ENCODE measurements around the gene SLC9A9.
A peak's percentile ranks its signal among the peaks of the same experiment; 100 is the strongest.
"Not testable (repeated sequence)": the region's sequence is repeated elsewhere in the genome, so short reads cannot be mapped to it uniquely, and the experiment has no call there.

The SLC9A9 gene

GRCh38 chr3:143306407-143306806, 541.9 kb downstream of the SLC9A9 start:
- no peak for DNase-seq

DNA sequence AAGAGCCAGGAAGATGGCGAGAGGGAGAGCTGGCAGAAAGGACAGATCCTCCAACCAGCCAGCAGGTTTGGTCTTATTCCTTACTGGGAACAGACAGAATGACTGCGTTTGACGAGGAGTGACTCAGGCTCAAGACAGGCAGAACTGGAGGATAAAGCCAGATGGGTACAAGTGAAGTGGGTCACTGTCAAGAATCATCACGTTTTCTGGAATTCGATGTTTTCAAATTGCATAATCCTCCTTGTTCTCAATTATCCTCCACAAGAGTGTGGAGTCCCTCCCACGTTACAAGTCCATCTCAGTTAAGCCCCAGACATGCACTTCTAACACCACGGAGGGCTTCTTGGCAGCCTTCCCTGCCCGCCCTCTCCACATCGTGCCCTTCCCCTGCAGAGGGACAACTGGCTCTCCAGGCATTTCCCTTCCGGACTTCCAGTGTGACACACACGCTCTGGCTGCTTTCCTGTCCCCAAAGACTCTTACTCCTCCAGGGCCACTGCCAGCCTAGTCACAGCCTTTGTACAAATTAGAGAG, 545.6 kb downstream of the SLC9A9 start:
- DNase-seq, result no peak

- no peak for DNase-seq
Observed at GRCh38 chr3:143301031-143301901, 547.0 kb downstream of the SLC9A9 start.

DNA sequence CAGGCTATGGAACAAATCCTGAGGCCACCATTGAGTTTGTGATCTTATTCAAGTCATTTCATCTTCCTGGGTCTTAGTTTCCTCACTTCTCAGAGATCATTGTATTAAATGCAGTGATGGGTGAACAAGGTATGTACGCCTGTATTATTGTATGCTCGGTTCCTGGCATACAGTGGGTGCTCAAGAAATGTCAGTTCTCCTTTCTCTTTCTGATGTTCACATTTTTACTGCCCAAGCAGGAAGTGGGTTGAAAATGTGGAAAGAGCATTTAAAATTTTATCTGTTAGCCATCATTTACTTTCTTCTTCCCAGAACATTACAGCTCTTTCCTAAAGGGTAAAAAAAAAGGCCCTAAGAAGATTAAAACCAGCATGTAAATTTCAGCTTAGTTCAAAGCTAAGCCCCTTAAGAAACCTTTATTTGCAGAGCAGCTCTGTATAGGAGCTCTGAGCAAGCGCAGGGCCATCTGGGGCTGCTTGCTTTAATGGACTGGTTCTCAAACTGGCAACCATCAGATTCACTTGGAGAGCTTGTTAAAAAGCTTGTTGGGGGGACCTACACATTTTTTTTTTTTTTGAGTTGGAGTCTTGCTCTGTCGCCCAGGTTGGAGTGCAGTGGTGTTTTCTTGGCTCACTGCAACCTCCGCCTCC, 549.3 kb downstream of the SLC9A9 start:
- peak; percentile 19 to 27 for DNase-seq

DNA sequence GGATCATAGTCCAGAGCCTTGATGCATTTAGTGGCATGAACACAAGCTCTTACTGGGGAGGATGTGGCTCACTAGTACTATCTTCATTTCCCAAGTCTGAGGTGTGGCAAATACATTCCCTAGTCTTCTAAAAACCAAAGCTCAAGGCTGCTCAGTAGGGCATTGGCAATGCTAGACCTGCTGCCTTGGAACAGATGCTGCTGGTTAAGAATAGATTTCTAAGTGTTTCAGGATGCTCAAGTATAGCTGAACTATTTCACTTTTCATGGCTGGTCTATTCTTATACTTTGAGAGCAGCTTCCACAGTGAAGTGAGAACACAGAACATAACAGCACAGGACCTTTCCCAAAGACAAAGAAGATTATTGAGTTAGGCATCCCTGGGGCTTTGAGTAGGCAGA, 549.9 kb downstream of the SLC9A9 start:
- no peak for DNase-seq

DNA sequence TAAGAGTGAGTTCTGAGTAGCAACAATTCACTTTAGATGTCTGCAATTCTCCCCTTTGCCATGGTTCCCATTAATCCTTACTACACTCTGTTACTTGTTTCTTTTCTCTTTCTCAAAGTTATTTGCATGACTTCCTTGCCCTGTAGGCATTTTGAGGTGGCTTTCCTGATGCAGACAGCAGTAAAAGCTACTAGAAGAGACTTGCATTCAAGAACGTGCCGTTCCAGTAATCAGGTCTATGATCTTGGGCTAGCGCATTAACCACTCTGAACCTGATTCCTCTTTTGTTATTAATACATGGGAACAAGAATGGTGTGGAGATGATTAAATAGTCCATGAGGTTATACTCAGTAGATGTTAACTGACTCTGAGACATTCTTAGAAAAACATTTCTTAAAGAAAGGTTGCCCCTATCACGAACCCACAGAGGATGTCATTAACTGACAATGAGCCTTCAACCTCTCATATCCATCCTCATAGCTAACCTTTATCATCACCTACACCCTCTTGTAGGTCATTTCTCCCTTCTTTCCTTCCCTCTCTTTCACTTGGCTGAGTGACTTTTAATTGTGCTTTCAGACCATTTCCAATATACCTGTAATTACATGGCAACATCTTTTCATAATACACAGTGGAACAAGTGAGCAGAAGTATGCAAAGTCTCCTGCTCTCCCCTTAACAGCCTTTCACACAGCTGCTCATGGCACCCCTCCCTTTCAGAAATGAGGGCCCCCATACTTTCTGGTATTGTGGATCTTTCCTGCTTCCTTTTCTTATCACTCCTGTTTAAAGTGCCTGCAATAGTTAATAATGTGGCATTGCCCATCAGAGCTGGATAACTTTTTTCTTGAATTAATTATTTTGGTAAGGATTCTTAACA, 552.8 kb downstream of the SLC9A9 start:
- no peak for DNase-seq

- DNase-seq, result peak; percentile 36 to 45
Observed at GRCh38 chr3:143294188-143294587, 554.1 kb downstream of the SLC9A9 start.

DNA sequence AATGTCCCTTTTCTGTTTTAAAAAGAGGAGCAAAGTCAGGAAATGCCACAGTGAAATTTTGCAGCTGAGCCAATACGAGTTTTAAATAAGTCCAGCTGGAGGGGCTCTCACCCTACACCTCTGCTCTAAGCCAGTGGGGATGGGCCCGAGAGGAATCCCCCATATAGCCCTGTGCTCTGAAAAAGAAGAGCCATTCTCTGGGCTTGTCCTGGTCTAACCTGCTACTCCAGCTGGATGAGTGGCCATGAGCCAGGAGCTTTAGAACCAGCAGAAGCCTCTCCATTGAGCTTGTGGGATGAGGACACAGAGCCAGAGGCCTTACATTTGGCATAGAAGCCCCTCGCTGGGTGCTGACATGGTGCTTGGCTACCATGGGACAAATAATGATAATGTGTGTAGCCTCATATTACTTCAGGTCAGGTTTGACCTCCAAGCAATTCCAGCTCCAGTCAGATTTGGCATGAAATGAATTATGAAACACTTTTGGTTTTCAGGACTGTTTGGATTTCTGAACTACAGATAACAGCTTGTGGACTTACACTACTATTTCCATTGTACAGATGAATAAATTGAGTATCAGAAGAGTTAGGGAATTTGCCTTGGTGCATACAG, 556.3 kb downstream of the SLC9A9 start:
- DNase-seq, result no peak

DNA sequence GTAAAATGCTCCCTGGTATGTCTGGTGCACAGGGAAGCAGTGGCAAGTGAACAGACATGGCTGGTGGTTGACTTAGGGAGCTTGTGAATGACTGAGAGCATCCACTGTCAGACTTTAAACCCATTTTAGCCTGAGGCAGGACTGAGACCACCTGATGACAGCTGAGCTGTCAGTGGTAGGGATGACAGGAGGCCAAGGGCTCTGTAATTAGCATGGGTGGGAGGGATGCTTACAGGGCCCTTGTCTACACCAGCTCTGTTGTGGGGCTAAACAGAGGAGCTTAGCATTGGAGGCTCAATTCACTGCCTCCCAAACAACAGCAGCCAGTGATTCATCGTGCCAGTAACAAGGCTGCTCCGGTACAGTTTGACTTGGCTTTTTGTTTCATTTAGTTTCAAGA, 559.3 kb downstream of the SLC9A9 start:
- no peak for DNase-seq

- no peak for DNase-seq
Observed at GRCh38 chr3:143287403-143287802, 560.9 kb downstream of the SLC9A9 start.

DNA sequence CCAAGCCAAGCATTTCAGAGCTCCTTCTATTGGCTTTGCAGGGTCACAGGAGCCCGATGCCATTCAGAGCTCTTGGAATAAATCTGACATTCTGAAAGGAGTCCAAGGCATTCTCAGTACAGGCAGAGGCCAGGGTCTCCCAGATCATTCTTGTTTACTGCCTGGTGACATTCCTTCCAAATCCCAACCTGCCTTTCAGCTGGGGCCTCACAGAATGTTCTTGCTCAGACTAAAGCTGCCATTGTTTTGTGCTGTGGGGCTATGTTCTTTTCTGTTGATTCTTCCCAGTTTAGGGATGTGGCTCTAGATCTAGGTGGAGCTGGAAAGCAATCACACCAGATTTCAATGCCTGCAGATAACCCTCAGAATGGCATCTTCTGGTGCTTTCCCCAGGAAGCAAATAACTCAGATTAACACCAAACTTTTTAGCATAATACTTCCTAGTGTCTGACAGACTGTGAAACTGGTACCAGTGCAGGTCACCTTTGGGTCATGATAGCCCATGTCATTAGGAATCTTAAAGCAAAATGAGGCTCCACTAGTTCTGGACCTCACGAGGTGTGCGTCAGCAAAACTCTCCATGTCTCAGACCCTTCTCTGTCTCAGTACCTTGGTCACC, 561.8 kb downstream of the SLC9A9 start:
- no peak for DNase-seq

DNA sequence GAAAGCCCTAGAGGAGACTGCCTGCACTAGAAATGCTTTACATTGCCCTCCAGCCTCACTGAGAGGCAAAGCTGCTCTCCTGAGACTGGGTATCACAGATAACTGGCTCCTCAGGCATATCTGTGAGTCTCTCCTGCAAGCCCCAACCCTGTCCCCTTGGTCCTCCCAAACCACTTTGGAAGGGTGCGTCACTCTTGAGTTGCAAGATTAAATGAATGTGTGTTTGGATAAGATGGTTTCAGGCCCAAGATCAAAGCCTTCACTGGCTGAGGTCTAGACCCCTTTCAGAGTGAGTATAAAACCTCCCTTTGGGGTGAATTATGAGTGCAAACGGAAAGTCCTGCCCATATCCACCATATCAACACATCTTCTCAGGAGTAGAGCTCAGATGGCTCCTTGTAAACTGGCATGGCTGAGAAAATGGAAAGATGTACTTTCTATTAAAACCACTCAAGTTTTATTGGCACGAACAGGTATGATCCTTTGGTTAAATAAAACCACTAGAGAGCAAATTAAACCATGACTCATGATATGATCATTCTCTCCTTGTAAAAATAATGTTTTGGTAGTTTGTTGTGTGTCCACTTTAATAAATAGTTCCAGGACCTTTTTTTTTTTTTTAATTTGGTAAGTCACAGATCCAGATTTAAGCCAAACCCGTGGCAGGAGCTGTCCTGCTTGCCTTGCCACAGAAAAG, 564.7 kb downstream of the SLC9A9 start:
- no peak for DNase-seq

DNA sequence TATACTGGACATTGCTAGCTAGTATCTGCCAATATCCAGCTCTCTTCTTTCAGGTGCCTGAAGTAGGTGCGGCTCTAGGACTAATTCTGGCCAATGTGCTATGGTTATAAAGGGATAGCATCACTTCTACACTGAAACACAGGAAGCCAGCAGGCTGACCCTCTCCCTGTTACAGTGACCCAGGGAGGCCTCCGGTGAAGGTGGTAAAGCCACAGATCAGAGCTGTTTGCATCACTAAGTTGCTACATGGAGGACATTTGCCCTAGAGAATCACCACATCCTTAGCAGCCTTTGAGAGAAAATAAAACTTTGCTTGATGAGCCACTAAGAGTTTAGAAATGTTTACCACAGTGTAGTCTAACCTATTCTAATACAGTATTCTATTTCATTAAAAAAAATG, 567.3 kb downstream of the SLC9A9 start:
- no peak for DNase-seq

DNA sequence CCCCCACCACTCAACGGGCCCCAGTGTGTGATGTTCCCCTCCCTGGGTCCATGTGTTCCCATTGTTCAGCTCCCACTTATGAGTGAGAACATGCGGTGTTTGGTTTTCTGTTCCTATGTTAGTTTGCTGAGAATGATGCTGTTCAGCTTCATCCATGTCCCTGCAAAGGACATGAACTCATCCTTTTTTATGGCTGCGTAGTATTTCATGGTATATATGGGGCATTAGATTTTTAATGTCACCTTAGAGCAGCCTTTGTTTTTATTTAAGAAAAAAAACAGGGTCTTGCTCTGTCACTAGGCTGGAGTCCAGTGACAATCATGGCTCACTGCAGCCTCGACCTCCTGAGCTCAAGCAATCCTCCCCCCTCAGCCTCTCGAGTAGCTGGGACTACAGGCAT, 568.7 kb downstream of the SLC9A9 start:
- DNase-seq, result not testable (repeated sequence)

- DNase-seq, result no peak
Observed at GRCh38 chr3:143278721-143279120, 569.5 kb downstream of the SLC9A9 start.

- no peak for DNase-seq
Observed at GRCh38 chr3:143277531-143277930, 570.7 kb downstream of the SLC9A9 start.

- DNase-seq, result no peak
Observed at GRCh38 chr3:143276592-143276991, 571.7 kb downstream of the SLC9A9 start.

- DNase-seq, result no peak
Observed at GRCh38 chr3:143273975-143274690, 574.1 kb downstream of the SLC9A9 start.

- DNase-seq, result no peak
Observed at GRCh38 chr3:143271136-143271535, 577.1 kb downstream of the SLC9A9 start.

DNA sequence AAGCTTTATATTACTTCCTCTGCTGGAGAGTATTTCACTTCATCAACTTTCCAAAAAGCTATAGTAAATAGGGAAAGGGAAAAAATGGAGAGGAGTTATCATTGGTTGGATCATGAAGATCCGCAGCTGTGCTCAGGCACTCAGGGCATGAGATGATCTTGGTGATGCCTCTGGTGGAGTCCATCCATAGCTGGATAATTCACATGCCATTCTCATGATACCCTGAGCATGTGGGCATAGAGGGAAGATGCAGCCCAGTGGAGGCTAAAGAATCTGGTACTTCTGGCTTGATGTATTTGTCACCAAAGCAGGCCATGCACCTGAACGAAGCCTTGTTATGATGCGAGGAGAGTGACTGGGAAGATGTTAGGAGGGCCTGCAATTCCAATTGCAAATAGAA, 578.5 kb downstream of the SLC9A9 start:
- no peak for DNase-seq

- DNase-seq, result no peak
Observed at GRCh38 chr3:143267989-143268388, 580.3 kb downstream of the SLC9A9 start.
